Activated CD8-positive, alpha-beta memory T cell treated with anti-CD3 and anti-CD28 coated beads, Interleukin-2, amount 50 U/mL, for 4 hours (primary cell): ENCODE measurements around the gene C11orf54.
"Not testable (repeated sequence)": the region's sequence is repeated elsewhere in the genome, so short reads cannot be mapped to it uniquely, and the experiment has no call there.

Experiments
- DNase-seq: peaks from one replicate; pipeline ENCODE4 v3.0.0-alpha.2; 2020

Gene C11orf54

GRCh38 chr11:93735627-93736026 lies 5.8 kb upstream of the C11orf54 start:
- no peak for DNase-seq

- no peak for DNase-seq
Measured at GRCh38 chr11:93736129-93736528, 5.3 kb upstream of the C11orf54 start.

- DNase-seq = no peak
Measured at GRCh38 chr11:93737904-93738612, 3.4 kb upstream of the C11orf54 start.

- no peak for DNase-seq
Measured at GRCh38 chr11:93738647-93739081, 2.8 kb upstream of the C11orf54 start.

- peak; percentile 30 for DNase-seq
Measured at GRCh38 chr11:93740031-93740729, 1.3 kb upstream of the C11orf54 start.

GRCh38 chr11:93740730-93741093 lies 760 bp upstream of the C11orf54 start:
- DNase-seq = peak; percentile 63

GRCh38 chr11:93741882-93742226 lies 382 bp downstream of the C11orf54 start:
- no peak for DNase-seq

- DNase-seq = no peak
Measured at GRCh38 chr11:93743291-93743690, 1.8 kb downstream of the C11orf54 start.

- DNase-seq = no peak
Measured at GRCh38 chr11:93744669-93745004, 3.2 kb downstream of the C11orf54 start.

- not testable (repeated sequence) for DNase-seq
Measured at GRCh38 chr11:93745005-93745755, 3.7 kb downstream of the C11orf54 start.

- DNase-seq = no peak
Measured at GRCh38 chr11:93746101-93746500, 4.6 kb downstream of the C11orf54 start.

GRCh38 chr11:93747122-93747521 lies 5.7 kb downstream of the C11orf54 start:
- no peak for DNase-seq

- no peak for DNase-seq
Measured at GRCh38 chr11:93751001-93751400, 9.5 kb downstream of the C11orf54 start.

- DNase-seq = no peak
Measured at GRCh38 chr11:93753241-93753640, 11.8 kb downstream of the C11orf54 start.

- DNase-seq = no peak
Measured at GRCh38 chr11:93756748-93757147, 15.3 kb downstream of the C11orf54 start.

- no peak for DNase-seq
Measured at GRCh38 chr11:93757301-93757700, 15.8 kb downstream of the C11orf54 start.

GRCh38 chr11:93757924-93758865 lies 16.7 kb downstream of the C11orf54 start:
- no peak for DNase-seq

- not testable (repeated sequence) for DNase-seq
Measured at GRCh38 chr11:93759123-93759522, 17.7 kb downstream of the C11orf54 start.

- no peak for DNase-seq
Measured at GRCh38 chr11:93761910-93762309, 20.4 kb downstream of the C11orf54 start.

- no peak for DNase-seq
Measured at GRCh38 chr11:93765551-93765950, 24.1 kb downstream of the C11orf54 start.

- DNase-seq = no peak
Measured at GRCh38 chr11:93766504-93766903, 25.0 kb downstream of the C11orf54 start.

- DNase-seq = no peak
Measured at GRCh38 chr11:93767018-93767417, 25.5 kb downstream of the C11orf54 start.

GRCh38 chr11:93770160-93770559 lies 28.7 kb downstream of the C11orf54 start:
- DNase-seq = no peak
